HG02981 (cell line): ENCODE results near the gene C16orf96.
A peak's percentile ranks its signal among the peaks of the same experiment; 100 is the strongest.

Experiments
- ATAC-seq: cut with Tn5 transposase; IDR thresholded peaks from one replicate; pipeline ENCODE4 v1.9.1; 2021; ENCODE audit warnings: mild to moderate bottlenecking, moderate library complexity; ENCODE audit not compliant: unreplicated experiment

C16orf96 gene

GRCh38 chr16:4556112-4556511, at the start of gene C16orf96:
Gene C16orf96 (plus strand): TSS chr16:4556340. CDS start chr16:4556490, 150 bp downstream.
- no peak for ATAC-seq

GRCh38 chr16:4506450-4506849, 49.7 kb upstream of the C16orf96 start:
- peak; percentile 47 for ATAC-seq

- ATAC-seq: no peak
Observed at GRCh38 chr16:4507588-4508345, 48.4 kb upstream of the C16orf96 start.

GRCh38 chr16:4508806-4509205, 47.3 kb upstream of the C16orf96 start:
- ATAC-seq: no peak

GRCh38 chr16:4509420-4509819, 46.7 kb upstream of the C16orf96 start:
- no peak for ATAC-seq

GRCh38 chr16:4510131-4510530, 46.0 kb upstream of the C16orf96 start:
- ATAC-seq: no peak

GRCh38 chr16:4510747-4511426, 45.3 kb upstream of the C16orf96 start:
- no peak for ATAC-seq

- ATAC-seq: no peak
Observed at GRCh38 chr16:4511441-4512082, 44.6 kb upstream of the C16orf96 start.

GRCh38 chr16:4512473-4512872, 43.7 kb upstream of the C16orf96 start:
- ATAC-seq: no peak

GRCh38 chr16:4513086-4513860, 42.9 kb upstream of the C16orf96 start:
- no peak for ATAC-seq

GRCh38 chr16:4513881-4514280, 42.3 kb upstream of the C16orf96 start:
- ATAC-seq: no peak

GRCh38 chr16:4514606-4515005, 41.5 kb upstream of the C16orf96 start:
- ATAC-seq: no peak

- no peak for ATAC-seq
Observed at GRCh38 chr16:4515611-4516233, 40.4 kb upstream of the C16orf96 start.

GRCh38 chr16:4517812-4518680, 38.1 kb upstream of the C16orf96 start:
- ATAC-seq: no peak

- no peak for ATAC-seq
Observed at GRCh38 chr16:4519274-4520058, 36.7 kb upstream of the C16orf96 start.

GRCh38 chr16:4520913-4521312, 35.2 kb upstream of the C16orf96 start:
- no peak for ATAC-seq

GRCh38 chr16:4522051-4522581, 34.0 kb upstream of the C16orf96 start:
- no peak for ATAC-seq

GRCh38 chr16:4523686-4524085, 32.5 kb upstream of the C16orf96 start:
- no peak for ATAC-seq

- no peak for ATAC-seq
Observed at GRCh38 chr16:4524571-4524970, 31.6 kb upstream of the C16orf96 start.
